ENCODE results near the gene PLG.

DNA sequence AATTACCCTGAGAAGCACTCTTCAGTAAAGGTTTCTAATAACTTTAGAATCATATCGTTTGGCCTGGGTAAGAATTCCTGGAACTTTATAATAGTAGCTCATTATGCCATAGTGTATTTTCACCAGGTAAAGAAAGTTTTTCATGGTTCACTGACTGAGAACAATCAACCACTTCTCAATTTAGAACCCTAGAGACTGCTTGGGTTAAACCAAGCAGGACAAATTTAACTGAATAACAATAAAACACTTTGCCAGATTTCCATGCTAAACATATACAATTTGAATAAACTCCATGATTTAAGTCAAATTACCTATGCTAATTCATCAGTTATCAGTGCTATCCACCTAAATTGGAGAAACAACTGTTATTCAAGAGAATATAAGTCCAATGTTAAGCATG is 99.4 kb downstream of the PLG start:
- TF ChIP-seq POLR2A (IDR thresholded peaks at IDR 0.05) (no peak), CTCF (IDR thresholded peaks at IDR 0.05) (no peak), EP300 (IDR thresholded peaks at IDR 0.05) (no peak)
